Fibroblast of upper back skin (primary cell): ENCODE data around the gene DPP9.
A peak's percentile ranks its signal among the peaks of the same experiment; 100 is the strongest.
"Not testable (repeated sequence)": the region's sequence is repeated elsewhere in the genome, so short reads cannot be mapped to it uniquely, and the experiment has no call there.

ENCODE experiments used
- DNase-seq: peaks from one replicate; pipeline ENCODE4 v3.0.0-alpha.2; 2013

The DPP9 gene

GRCh38 chr19:4723595-4724514, at the start of gene DPP9:
TSS of gene DPP9 (minus strand) at chr19:4723842. CDS start at chr19:4719906, 3,936 bp downstream.
- peak; percentile 98 for DNase-seq

DNA sequence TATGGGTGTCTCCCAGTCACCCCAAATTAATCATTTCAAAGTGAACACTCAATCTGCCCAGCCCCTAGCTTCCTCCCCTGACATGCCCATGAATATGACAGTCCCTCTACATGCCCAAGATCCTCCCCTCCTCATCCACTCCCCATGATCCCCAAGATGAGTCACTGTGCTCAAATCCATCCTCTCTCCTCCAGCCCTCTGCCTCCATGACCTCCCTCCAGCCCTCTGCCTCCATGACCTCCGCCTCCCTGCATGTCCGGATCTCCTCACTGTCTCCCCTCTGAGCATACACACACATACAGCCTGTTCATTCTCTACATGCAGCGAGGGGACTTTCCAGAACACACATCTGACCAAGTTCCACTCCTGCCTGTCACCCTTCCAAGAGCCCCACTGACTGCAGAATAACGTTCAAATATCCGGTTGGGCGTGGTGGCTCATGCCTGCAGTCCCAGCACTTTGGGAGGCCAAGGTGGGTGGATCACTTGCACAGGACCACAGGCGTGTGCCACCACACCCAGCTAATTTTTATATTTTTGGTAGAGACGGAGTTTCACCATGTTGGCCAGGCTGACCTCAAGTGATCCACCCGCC, 49.5 kb upstream of the DPP9 start:
- DNase-seq: no peak

- no peak for DNase-seq
Measured at GRCh38 chr19:4772566-4772965, 48.9 kb upstream of the DPP9 start.

- peak; percentile 84 for DNase-seq
Measured at GRCh38 chr19:4768934-4769777, 45.5 kb upstream of the DPP9 start.

DNA sequence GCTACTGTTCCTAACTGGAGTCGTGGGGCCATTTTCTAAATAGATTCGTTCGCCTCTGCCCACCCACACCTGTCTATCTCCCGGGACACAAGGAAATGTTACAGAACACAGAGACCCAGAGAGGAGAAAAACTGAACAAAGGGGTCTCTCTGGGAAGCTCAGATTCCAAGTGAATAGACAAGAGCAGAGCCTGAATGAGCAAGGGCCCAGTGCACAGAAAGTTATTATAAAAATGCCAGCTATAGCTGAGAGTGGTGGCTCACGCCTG, 40.7 kb upstream of the DPP9 start:
- no peak for DNase-seq

- no peak for DNase-seq
Measured at GRCh38 chr19:4763021-4763420, 39.4 kb upstream of the DPP9 start.

GRCh38 chr19:4760285-4760650, 36.6 kb upstream of the DPP9 start:
- no peak for DNase-seq

DNA sequence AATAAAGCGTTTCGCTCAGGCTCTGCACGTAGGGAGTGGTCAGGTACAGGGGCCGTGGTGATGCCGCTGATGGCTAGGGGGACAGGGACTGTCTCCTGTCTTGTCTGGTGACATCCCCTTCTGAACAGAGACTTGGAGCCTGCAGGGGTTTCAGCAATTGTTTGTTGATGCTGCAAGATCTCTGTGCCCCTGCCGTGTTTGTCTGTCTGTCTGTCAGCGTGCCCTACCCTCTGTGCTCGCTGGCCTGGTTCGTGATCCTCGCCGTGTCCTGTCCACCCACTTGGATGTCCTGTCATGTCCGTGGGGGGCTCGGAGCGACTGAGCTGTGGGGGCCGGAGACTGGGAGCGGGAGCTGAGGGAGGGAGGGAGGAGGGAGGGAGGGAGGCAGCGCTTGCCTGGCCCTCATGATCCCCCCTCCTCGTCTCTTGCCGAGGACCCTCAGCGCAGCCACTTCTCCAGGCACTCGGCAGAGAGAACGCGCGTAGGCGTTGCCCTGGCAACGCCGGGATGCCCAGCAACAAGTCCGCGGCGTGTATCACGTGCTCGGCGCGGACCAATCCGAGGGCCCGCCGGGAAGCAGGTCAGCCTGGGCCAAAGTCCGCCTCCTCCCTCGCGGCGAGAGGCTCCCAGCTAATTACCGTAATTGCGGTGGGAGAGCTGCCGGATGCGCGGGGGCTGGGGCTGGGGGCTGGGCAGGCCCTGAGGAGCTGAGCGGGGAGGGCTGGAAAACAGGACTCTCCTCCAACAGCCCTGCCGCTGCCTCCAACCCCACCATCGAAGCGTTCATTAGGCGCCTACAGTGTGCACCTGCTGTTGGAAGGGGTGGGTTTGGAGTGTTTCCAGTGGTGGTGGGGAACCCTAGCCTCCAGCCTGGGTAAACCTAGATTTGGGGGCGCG, 36.0 kb upstream of the DPP9 start:
- DNase-seq: peak; percentile 74

GRCh38 chr19:4758659-4759058, 35.0 kb upstream of the DPP9 start:
- no peak for DNase-seq

DNA sequence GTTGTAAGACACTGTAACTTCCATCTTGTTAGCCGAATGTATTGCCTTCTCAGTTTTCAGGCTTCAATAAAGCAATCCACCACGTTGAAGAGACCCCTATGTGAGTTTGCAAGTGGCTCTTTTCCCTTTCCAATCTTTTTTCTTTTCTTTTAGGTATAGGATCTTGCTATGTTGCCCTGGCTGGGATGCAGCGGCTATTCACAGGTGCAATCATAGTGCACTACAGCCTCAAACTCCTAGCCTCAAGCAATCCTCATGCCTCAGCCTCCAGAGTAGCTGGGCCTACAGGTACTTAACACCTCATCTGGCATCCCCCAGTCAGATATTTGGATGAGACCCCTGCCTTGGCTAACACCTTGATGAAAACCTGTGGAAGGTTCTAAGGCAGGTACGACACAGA, 34.4 kb upstream of the DPP9 start:
- DNase-seq: no peak

GRCh38 chr19:4755459-4755858, 31.8 kb upstream of the DPP9 start:
- DNase-seq: no peak

DNA sequence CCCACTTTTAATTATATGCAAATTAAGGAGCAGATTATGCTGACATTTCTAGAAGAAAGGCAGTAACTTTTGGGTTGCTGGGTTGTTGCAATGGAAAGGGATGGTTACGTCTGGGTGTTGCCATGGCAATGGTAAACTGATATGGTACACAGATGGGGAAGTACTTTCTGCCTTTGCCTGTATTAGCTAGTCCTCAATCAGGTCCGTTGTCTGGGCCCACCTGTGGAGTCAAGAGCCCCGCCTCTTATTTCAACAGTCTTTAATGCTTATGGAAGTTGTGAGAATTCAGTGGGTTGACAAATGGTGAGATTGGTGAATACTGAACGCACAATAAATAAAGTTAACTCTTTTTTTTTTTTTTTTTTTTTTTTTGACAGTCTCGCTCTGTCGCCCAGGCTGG, 30.6 kb upstream of the DPP9 start:
- no peak for DNase-seq

DNA sequence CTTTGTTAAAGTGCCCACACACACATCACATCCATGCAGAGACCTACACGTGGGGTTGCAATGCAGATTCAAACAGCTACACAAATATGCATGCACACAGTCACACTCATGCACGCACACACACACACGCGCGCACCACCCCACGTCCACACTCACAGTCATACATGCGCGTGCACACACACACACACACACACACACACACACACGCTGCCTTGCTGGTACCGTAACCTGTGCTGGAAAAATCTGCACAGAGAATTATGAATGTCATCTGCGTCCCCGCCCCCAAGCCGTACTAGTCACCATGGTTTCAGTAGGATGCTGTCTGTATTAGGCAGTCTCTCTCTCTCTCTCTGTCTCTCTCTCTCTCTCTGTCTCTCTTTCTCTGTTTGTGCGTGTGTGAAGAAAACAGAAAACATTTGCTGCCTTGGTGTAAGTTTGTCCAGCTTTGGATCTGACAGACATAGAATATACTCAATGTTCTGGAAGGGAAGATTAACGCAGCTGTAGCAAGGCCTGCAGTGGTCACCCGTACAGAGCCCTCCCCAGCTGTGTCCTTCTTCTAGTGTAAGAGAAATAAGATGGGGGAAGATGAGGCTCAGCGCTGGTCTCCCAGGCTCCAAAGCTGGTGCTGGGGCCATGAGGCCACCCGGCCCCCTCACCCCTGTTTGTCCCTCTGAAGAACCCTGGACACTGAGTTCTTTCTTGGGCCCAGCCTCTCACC, 26.4 kb upstream of the DPP9 start:
- no peak for DNase-seq

GRCh38 chr19:4748589-4748988, 24.9 kb upstream of the DPP9 start:
- DNase-seq: no peak

- no peak for DNase-seq
Measured at GRCh38 chr19:4748185-4748584, 24.5 kb upstream of the DPP9 start.

DNA sequence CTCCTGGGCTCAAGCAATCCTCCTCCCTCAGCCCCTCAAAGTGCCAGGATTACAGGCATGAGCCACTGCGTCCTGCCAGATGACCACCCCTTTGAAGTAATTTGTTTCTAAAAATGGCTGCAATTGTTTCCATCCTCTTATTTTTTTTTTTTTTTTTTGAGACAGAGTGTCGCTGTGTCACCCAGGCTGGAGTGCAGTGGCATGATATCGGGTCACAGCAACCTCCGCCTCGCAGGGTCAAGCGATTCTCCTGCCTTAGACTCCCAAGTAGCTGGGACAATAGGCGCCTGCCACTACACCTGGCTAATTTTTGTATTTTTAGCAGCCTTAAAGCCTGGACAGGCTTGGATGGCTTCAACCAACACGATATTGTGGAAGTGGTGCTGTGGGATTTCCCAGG, 22.3 kb upstream of the DPP9 start:
- DNase-seq: no peak

DNA sequence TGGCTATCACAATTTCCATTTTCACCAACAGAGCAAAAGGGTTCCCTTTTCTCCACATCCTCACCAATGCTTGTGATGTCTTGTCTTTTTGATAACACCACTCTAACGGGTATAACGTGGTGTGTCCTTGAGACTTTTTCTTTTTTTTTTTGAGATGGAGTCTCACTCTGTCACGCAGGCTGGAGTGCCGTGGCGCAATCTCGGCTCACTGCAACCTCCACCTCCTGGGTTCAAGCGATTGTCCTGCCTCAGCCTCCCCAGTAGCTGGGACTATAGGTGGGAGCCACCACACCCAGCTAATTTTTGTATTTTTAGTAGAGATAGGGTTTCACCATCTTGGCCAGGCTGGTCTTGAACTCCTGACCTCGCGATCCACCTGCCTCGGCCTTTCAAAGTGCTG, 21.5 kb upstream of the DPP9 start:
- not testable (repeated sequence) for DNase-seq

DNA sequence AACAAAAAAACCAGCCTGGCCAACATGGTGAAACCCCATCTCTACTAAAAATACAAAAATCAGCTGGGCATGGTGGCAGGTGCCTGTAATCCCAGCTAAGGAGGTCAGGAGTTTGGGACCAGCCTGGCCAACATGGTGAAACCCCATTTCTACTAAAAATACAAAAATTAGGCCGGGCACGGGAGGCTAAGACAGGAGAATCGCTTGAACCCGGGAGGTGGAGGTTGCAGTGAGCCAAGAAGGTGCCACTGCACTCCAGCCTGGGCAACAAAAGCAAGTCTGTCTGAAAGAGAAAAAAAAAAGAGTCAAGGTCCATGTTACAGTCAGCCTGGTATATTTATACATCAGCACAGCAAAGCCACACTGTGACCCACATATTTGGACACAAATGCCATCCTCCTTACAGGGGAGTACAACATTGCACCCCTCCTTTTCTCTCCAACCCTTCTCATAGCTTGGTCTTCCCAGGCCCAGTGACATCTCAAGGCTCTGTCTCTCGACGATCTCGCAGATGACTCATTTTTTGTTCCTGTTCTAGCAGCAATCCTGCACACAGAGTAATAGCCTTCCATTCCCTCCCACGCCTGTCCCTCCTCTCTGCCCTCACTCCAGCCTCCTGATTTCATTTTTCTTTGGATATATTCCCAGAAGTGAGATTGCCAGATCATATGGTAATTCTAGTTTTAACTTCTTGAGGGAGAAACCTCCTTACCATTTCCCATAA, 21.0 kb upstream of the DPP9 start:
- DNase-seq: peak; percentile 87

GRCh38 chr19:4742723-4743646, 19.3 kb upstream of the DPP9 start:
- DNase-seq: no peak

- no peak for DNase-seq
Measured at GRCh38 chr19:4740092-4740491, 16.4 kb upstream of the DPP9 start.
